PFSK-1 (cell line): ENCODE results near the gene IFITM10.

ENCODE experiments used
- SIN3A ChIP-seq: IDR thresholded peaks from 2 replicates; pipeline ENCODE4 v1.6.1; 2012; ENCODE audit warnings: mild to moderate bottlenecking, low read length, moderate library complexity, borderline replicate concordance; ENCODE audit not compliant: insufficient read depth
- TAF1 ChIP-seq: IDR thresholded peaks from 2 replicates; pipeline ENCODE4 v1.6.1; 2012; ENCODE audit warnings: low read length, control low read depth, borderline replicate concordance; ENCODE audit not compliant: insufficient read depth

GRCh38 chr11:1758611-1759150, 8.3 kb upstream of the IFITM10 start:
- TF ChIP-seq TAF1 (no peak), SIN3A (no peak)
